GM06990 (cell line): ENCODE results near the gene KIAA1671.

Experiments used
- DNase-seq: peaks from one replicate; pipeline ENCODE4 v3.0.0-alpha.2; 2011; ENCODE audit not compliant: insufficient read length; ENCODE audit errors: extremely low read depth
- H3K27me3 ChIP-seq: replicated peaks from 2 replicates; pipeline ENCODE4 v1.6.0; 2011; ENCODE audit warnings: low read length; ENCODE audit not compliant: control insufficient read depth, insufficient read depth
- H3K36me3 ChIP-seq: 2 replicates; pipeline ENCODE4 v1.5.1; 2011; ENCODE audit warnings: low read length; ENCODE audit not compliant: control insufficient read depth, insufficient read depth
- H3K4me3 ChIP-seq: replicated peaks from 2 replicates; pipeline ENCODE4 v1.5.1; 2011; ENCODE audit warnings: low read depth, mild to moderate bottlenecking, control low read depth, low read length
- TF ChIP-seq, protein P1 (sequence below): IDR thresholded peaks from 2 replicates; pipeline ENCODE4 v1.5.1; 2011; ENCODE audit warnings: low read length, control low read depth, mild to moderate bottlenecking, inconsistent platforms; ENCODE audit not compliant: insufficient read depth, poor library complexity, severe bottlenecking

The KIAA1671 gene

DNA sequence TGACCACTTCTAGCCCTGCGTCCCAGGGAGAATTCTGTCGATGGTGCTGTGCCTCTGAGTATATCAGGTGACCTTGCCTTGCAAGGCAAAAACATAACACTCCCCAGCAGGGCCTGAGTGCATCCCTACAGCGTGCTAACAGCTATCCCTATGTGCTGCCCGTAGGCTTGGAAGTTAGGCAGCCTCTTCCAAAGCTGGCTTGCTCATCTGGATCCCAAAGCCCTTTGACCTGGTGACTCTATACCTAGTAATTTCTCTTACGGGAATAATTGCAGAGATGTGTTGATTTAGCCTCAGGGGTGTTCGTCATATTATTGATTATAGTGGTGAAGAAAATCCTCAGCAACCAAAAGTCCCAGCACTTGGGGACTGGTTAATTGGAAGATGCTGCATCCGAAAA is 214.6 kb downstream of the KIAA1671 start:
- DNase-seq: no peak
- Histone ChIP-seq H3K36me3 (no peaks in the 10 kb centered on the region), H3K27me3 (no peaks in the 10 kb centered on the region; the same call in 1 of the 2 replicates), H3K4me3 (no peak overlapping the region)
- TF ChIP-seq, protein P1, sequence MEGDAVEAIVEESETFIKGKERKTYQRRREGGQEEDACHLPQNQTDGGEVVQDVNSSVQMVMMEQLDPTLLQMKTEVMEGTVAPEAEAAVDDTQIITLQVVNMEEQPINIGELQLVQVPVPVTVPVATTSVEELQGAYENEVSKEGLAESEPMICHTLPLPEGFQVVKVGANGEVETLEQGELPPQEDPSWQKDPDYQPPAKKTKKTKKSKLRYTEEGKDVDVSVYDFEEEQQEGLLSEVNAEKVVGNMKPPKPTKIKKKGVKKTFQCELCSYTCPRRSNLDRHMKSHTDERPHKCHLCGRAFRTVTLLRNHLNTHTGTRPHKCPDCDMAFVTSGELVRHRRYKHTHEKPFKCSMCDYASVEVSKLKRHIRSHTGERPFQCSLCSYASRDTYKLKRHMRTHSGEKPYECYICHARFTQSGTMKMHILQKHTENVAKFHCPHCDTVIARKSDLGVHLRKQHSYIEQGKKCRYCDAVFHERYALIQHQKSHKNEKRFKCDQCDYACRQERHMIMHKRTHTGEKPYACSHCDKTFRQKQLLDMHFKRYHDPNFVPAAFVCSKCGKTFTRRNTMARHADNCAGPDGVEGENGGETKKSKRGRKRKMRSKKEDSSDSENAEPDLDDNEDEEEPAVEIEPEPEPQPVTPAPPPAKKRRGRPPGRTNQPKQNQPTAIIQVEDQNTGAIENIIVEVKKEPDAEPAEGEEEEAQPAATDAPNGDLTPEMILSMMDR: no peak

DNA sequence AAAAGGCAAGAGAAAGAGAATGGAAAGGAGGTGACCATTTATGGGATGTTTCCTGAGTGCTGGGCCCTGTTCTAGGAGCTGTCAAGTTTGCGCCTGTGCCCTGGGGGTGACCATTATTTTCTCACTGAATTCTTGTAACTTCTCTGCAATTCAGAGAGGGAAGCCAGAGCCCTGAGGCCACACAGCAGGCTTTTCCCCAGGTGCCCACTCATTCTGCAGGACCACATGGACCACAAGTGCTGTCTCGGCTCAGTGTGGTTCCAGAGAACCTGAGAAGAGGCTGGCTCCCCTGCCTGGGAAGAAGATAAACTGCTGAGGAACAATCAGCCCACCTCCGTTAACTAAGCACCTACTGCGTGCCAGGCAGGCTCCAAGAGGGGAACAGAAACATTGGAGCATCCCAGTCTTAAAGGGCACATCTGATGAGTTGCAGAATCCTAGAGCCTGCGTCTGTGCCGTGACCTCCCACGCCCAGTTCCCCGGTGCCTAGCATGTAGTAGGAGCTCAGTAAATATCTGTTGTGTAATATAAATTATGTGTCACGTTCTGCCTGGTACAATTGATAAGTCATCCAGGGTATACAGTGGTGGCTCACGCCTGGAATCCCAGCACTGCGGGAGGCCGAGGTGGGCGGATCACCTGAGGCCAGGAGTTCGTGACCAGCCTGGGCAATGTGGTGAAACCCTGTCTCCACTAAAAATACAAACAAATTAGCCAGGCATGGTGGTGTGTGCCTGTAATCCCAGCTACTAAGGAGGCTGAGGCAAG is 215.5 kb downstream of the KIAA1671 start:
- no peak for DNase-seq
- TF ChIP-seq, protein P1: no peak
- Histone ChIP-seq H3K4me3 (no peak overlapping the region), H3K27me3 (no peaks in the 10 kb centered on the region; the same call in 1 of the 2 replicates), H3K36me3 (no peaks in the 10 kb centered on the region)

DNA sequence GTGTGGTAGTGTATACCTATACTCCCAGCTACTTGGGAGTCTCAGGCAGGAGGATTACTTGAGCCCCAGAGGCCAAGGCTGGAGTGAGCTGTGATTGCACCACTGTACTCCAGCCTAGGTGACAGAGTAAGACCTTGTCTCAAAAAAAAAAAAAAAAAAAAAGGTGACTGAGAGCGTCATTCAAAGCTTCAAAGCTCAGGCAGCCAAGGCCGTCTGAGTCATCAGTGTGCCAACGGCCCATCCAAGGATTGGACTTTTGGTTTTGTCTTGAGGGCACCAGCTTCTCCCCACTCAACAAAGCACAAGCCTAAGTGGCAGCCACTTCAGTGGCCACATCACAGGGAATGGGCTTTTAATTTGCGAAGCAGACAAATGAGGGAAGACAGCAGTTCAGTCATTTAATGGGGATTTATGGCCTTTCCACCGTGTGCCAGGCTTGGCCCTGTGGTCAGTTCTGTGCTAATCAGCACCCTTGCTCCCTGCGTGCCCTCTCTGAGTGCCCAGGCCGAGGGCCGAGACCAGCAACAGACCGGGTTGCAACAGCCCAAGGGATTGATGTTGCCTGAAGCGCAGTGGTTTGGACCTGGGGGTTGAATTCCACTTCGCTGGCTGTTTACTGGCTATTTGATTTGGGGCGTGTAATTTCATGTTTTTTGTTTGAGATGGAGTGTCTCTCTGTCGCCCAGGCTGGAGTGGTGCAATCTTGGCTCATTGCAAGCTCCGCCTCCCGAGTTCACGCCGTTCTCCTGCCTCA is 216.9 kb downstream of the KIAA1671 start:
- Histone ChIP-seq H3K36me3 (no peaks in the 10 kb centered on the region), H3K27me3 (no peaks in the 10 kb centered on the region; the same call in 1 of the 2 replicates), H3K4me3 (no peak overlapping the region)
- TF ChIP-seq, protein P1: no peak
- DNase-seq: no peak

DNA sequence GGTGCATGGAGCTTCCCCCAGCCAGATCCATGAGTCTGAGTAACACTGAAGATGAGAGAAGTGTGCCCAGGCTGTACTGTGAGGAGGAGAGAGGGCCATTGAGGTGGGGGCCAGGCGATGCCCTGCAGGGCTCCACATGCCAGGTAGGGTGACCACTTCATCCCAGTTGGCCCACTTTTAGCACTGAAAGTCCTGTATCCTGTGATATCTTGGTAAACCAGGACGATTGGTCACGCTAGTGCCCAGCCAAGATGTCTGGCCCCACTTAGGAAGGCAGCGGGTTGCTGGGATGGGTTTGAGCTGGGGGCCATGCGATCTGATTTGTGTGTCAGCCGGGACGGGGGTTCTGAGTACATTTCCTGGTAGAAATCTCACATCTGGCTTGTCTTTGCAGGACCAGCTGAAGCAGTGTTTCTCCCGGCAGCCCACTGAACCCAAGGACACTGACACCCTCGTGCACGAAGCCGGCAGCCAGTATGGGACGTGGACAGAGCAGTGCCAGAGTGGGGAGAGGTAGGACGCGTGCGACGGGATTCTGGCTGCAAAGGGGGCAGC is 218.0 kb downstream of the KIAA1671 start:
- no peaks in the 10 kb centered on the region for H3K36me3 ChIP-seq
- TF ChIP-seq, protein P1: no peak
- H3K27me3 ChIP-seq: no peaks in the 10 kb centered on the region; the same call in 1 of the 2 replicates
- H3K4me3 ChIP-seq: no peak overlapping the region
- no peak for DNase-seq

DNA sequence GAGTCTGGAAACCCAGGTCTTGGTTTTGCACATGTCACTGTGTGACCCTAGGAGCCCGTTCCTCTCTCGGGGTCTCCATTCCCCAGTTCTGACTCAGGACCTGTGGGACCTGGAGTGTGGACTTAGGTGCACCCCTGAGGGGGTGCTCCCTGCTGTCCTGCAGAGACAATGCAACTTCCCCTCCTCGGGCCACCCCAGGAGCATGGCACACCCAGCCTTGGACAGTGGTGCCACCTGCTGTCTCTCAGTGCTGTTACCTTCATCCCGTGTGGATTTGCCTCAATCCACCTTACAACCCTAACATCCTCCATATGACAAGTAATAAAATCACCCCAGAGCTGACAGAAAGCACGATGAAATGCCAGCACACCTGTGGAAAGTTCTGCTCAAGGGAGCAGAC is 219.6 kb downstream of the KIAA1671 start:
- no peak for DNase-seq
- Histone ChIP-seq H3K4me3 (no peak overlapping the region), H3K36me3 (no peaks in the 10 kb centered on the region), H3K27me3 (no peaks in the 10 kb centered on the region; the same call in 1 of the 2 replicates)
- TF ChIP-seq, protein P1: peak; percentile 44
